HG02970 (cell line): ENCODE measurements around the gene IKZF1.

Experiments used
- ATAC-seq: cut with Tn5 transposase; IDR thresholded peaks from one replicate; pipeline ENCODE4 v1.9.1; 2021; ENCODE audit warnings: mild to moderate bottlenecking, moderate library complexity, moderate number of reproducible peaks; ENCODE audit not compliant: unreplicated experiment, low FRiP score

IKZF1 gene

DNA sequence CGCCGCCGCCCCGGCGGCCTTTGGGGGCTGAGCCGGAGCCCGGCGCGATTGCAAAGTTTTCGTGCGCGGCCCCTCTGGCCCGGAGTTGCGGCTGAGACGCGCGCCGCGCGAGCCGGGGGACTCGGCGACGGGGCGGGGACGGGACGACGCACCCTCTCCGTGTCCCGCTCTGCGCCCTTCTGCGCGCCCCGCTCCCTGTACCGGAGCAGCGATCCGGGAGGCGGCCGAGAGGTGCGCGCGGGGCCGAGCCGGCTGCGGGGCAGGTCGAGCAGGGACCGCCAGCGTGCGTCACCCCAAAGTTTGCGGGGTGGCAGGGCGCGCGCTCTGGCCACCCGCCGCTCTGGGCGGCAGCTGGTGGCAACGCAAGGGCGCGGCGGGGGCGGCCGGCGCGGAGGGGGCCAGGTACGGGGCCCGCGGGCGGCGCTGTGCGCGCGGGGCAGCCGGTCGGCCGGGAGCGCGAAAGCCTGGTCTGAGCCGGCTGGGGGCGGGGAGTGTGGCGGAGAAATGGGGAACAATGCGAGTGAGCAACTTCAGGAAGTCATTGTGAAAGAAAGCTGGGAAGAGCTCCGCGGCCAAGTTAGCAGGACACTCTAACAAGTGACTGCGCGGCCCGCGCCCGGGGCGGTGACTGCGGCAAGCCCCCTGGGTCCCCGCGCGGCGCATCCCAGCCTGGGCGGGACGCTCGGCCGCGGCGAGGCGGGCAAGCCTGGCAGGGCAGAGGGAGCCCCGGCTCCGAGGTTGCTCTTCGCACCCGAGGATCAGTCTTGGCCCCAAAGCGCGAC, at the start of gene IKZF1:
TSS of gene IKZF1 (plus strand) at position 588 of the 782 bp plus-strand sequence. CDS start 14,346 bp downstream, outside the sequence.
- no peak for ATAC-seq

DNA sequence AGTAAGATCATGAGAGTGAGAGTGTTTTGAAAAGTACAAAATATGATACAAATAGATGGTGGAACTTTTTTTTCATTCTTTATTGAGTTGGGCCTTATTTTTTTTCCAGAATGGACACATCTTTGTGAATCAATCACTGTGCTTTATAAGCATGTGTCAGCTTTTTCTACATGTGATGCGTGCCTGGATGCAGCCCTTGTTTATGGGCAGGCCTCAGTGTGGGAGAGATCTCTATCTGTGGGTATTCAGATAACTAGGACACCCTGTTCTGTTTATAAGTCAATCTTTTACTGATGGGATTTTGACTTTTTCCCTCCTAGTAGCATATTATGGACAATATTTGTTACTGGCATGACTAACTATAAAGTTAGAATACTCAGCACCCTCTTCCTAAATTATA, 42.9 kb upstream of the IKZF1 start:
- ATAC-seq: no peak

DNA sequence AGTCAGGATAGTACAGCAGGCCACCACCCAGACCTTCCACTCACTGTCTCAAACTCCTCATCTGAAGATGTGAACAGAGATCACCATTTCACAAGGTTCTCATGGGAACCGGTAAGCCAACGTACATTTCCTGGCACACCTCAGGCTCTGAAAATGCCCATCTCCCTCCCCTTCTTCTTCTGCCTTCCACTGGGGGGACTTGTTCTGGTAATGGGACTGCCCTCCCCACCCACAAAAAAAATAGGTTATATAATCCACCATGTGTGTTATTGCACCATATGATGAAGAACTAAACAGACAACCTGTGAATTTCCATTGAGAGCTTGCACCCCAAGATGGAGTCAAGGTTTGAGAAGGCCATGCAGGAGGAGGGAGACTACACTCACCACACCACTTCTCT, 42.1 kb upstream of the IKZF1 start:
- no peak for ATAC-seq

DNA sequence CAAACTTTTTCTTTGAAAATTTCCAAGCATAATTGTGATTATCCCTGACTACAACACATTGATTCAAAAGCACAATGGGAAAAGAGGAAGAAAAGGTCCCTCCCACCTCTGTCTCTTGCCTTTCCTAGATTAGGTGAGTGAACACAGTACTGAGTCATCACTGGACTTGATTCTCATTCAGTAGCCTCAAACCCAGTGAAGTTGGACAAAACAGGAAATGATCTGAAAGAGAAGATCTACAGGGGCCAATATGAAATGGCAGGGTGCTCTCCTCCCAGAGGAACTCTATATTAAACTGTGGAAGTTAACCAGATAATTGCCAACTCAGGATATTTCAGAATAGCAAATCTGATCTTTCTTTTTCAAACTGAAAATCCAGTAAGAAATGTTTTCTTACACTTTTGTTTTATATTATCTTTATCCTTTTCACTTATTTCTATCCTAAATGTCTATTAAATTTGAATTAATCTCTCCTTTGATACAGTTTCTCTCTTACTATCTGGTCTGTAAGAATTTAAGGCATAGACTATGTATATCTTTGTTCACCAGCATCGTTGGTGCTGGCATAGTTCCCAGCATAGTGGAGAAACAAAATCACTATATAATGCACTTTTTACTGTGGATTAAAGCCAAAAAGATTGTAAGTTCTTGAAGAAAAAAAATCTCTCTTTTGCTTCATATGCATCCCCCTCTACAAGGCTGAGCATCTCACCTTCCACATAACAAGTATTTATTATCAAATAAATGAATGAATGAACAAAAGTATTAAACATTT, 41.4 kb upstream of the IKZF1 start:
- ATAC-seq: peak; percentile 63

DNA sequence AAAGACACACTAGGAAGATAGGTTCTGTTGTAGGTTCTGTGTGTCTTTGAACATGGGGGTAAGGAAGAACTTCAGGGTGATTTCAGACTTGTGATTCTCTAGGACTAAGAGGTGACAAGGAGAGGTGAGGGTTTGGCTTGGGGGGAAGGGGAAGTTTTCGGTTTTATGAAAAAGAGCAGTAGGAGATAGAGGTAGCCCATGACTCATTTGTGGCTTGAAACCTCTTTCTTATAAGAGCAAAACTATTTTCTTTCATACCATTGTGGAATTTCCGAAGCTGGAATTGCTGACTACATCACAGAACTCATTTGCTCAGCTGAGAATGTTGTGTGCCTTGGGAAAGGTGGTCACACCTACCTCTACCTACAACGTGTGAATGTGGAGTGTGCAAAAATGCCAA, 39.6 kb upstream of the IKZF1 start:
- no peak for ATAC-seq

DNA sequence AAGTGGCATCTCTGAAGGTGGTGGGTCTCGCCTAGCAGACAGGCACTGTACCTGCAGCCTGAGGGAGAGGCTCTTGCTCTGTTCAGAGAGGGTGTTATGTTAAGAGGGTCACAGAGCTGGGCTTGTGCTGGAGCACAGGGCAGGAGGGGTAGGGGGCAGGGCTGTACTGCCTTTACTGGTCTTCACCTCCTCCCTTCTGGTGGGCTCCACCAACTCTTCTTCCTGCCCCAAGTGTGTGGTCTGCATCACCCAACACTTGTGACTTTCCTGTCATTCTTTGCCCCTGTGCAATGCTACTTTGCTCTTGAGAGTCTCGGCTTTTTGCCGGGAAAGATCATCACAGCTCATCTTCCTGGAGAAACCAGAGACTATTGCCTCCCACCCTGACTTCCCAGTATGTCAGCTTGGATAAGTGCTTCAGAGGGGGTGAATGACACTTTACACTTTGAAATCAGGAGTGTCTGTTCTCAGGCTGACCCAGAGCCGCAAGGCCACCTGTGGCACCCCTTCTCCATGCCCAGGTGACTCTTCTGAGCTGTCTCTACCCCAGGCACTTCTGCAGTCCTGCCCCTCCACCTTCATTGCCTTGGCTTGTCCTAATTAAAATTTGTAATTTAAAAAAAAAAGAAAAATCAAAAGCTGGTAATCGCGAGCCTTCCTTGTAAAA, 38.4 kb upstream of the IKZF1 start:
- ATAC-seq: no peak

DNA sequence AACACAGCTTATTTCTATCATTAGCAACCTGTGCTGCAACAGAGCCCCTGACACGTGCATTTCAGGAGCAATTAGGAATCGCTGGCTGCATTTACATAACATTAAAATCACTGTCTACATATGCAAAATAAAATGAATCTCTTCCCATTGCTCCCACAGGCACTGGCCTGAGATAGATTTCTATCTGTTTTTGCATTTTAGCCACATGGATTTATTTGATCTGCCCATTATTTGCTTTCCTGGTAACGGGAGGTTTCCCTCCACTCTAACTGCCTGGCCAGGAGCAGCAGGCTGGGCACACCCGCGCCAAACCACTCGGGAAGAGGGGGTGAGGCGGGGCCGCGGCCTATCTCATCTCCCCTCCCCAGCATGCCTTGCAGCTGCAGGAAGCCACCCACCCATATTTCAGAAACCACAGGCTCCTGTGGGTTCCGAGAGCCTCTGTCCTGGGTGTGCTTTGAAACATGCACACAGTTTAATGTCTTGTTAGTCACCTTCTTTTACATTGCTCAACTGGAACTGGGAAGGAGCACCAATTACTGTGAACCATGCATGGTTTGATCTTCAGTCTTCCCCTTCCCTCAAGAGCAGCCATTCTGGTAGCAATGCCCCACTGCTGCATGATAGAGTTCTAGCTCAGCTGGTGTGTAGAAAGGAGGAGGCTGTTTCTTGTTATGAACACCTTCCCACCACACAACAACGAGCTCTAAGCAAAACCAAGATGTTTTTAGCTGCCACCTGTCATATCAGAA, 37.7 kb upstream of the IKZF1 start:
- no peak for ATAC-seq

DNA sequence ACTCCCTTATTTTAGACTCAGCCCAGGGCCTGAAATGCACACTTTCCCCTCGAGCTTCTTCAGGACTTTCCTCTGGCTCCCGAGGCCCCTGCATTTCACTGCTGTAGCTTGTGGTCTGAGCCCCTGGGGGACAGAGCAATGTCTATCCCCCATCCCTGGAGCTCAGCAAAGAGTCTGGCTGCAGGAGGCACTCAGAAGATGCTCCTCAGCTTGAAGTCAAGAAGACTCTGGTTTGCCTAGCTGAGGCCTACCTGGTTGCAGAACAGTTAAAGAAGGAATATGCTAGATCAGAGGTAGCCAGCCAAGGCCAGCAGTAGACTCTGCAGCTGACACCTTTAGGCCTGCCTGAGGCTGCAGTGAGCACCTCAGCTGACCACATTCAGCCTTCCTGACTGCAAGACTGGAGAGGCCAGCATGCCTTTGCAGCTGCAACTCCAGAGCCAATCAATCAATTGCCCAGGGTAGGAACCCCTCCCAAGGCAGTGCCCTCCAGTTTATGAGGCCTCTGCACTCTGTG, 36.9 kb upstream of the IKZF1 start:
- no peak for ATAC-seq

DNA sequence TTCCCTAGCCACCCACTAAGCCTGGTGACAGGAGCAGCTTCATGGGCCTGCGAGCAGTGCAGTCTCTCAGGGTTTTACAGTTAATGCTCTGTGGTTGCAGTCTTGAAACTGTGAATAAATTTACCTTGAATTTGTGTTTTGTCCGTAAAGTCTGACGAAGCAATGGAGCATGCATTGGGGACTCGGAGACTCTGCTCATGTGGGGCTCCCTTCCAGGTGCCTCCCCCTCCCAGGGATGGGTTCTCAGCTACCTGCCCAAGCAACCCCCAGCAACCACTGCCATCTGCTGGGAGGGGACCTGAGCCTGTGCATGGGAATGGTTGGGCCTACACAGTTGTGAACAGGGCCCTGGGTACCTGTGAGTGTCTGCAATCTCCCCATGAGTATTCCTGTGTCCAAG, 36.3 kb upstream of the IKZF1 start:
- no peak for ATAC-seq

DNA sequence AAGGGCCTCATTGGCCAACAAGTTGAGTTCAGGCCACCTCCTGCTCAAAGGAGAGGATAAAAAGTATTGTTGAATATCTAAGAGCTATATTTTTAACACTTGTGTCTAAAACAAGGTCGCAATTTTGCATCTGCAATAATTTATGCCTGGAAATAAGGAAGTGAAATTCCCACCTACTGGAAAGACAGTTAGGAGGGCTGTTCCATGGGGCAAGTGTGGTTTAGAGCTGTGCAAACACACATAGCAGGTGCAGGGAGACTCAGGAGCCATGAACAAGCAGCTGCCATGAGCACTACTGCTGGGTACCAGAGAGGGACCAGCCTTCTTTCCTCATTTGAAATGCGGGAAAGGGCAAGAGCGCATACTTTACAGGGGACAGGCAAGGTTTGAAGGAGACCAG, 35.5 kb upstream of the IKZF1 start:
- ATAC-seq: no peak

DNA sequence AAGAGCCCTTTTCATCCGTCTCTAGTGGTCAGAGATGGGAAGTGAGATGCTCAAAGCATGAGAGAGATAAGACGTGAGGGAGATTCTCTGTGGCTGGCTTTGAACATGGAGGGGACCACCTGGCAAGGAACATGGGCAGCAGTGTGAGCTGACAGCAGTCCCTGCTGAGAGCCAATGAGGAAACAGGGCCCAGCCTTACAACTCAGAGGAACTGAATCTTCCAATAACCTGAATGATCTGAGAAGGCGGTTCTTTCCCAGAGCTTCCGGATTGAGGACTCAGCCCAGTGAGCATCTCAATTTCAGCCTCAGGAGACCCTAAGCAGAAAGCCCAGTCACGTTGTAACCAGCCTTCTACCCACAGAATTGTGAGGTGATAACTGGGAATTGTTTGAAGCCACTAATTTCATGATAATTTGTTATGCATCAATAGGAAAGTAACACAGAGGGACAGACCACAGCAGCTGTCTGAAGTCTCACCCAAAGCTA, 33.9 kb upstream of the IKZF1 start:
- no peak for ATAC-seq

DNA sequence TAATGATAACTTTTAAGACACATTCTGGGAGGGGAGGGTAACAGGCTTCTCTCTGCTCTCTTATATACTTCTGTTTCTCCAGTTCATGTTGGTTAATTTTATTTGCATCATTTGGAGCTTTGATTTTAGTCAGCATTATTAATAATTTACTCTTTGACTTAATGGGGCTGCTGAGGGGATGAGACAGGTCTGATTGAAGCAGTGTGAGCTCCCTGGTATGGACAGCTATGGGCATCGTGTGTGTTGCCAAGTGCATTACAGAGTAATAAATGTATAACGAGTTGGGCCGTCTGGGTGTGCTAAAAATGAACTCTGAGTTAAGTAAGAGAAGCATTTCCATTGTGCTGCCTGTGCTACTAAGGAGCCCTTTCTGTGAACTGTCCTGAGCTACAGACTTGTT, 31.7 kb upstream of the IKZF1 start:
- ATAC-seq: no peak

DNA sequence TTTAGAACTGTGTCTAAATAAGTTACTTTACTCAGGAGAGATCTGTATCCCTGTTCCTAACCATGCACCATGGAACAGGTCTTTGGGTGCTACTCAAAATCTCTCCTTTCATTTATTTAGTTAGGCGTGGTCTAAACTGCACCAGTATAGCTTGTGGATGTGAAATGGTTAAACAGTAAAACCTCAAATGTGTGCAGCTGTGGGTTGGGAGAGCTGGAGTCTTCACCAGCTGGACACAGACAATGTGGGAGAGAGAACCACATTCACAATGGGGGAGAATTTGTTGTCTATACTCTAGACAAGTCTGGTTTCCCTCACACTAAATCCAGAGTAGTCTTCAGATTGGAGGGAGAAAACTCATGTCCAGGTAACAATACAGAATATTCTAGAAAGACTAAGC, 31.2 kb upstream of the IKZF1 start:
- no peak for ATAC-seq

DNA sequence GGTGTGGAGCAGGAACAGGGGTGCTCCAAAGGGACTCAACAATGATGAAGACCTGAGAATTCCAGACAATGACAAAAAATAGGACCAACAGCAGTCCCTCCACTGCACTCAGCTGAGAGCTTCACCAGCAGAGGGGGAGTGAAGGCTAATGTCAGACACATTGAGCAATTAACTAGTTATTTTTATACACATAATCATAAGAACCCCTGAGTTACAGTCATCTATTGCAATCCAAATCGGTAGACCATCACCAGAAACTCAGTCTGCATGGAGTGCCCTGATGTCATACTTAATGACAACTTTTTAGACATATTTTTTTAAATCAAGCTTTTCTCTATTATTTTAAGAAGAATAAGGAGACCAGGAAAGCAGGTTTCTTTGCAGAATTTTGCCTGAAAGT, 30.6 kb upstream of the IKZF1 start:
- ATAC-seq: no peak

DNA sequence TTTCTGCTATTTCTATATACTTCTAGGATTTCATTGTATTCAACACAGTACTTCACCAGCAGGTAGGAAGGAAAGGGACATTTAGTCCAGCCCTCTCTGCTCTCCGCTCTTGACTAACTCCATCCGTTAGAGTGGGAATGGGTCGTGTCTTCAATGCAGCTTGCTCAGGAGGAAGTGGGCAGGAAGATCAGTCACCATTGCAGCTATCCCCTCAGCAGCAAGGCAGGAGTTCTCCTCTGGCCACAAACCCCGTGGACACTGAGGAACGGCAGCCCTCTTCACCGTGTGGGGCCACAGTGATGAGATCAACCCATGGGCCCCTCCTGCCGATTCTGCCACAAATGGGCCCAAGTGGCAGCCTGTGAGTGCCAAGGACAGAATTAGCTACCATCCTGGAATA, 30.2 kb upstream of the IKZF1 start:
- ATAC-seq: no peak

DNA sequence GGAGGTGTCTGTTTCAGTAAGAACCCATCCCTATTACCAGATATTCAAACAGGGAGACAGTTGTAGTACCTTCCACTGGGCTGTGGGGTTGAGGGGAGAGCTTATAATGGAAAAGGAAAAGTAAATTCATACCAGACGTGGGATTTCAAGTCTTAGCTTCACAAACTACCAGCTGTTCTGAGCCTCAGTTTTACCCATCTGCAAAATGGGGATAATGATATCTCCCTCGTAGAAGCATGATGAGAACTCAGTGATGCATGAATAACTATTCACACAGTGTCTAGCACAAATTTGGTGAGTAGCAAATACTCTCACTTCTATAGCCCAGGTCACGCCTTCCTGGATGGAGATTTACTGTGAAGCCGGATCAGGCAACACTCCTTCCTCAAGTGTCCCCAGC, 29.1 kb upstream of the IKZF1 start:
- no peak for ATAC-seq

DNA sequence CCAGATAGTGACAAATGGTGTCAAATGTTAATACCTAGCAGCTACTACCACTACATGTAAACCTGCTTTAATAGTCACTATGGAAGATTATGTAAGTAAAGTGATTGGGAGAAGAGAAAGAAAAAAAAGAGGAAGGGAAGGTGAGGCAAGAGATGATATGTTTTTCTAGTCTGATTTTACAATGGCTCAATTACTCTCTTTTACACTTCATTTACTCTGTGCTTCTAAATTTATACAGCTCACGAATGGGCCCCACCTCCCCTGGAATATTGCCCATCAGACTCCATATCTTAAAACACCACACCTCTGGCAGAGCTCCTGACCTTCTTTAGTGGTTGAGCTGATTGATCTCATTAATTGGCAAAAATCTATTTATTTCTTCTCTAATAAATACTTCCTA, 28.0 kb upstream of the IKZF1 start:
- no peak for ATAC-seq

DNA sequence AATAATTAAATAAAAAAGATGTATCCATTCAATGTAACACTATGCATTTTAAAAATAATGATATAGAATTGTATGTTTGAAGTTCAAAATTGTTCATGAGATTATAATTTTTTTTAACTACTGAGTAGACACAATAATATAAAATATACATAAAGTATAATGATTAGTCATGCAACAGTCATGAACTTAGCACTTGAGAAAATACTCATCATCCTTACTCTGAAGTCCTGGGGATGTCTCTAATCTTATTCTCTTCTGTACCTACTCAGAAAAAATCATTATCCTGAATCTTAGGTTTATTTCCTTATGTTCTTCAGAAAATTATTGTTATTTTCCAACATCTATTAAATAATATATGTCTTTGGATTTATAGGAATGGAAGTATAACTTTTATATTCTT, 26.4 kb upstream of the IKZF1 start:
- no peak for ATAC-seq

DNA sequence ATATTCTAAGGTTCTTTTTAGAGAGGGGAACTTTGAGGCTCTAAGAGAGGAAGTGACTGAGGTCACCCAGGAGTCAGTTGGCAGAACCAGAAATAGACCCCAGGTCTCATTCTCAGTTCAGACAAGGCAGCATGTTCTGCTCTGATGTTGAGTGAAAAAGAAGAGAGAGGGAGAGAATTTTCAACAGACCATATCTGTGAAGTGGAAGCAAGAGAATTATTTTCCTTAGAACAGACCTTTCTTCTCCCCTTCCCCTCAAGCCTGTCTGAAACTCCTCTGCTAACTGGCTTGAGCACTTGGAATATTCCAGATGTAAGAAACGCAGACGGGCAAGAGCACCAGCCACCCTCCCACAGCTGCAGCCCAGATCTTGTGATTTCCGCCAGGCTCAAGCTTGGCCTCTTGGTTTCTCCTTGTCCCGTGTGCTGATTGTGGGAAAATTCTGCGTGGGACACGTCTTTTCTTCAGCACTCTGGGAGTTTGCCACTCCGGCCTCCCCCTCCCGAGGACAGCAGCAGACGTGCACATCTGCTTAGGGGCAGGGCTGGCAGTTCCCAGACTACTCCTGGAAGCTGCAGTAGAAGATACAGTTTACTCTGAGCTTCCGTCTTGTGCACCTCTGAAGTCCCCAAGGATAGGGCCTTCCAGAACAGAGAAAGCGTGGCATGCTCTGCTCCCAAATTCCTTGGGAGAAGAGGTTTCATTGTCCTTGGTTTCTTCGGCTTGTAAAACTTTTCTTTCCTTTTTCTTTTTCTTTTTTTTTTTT, 22.7 kb upstream of the IKZF1 start:
- peak; percentile 80 for ATAC-seq
